Measurements from ENCODE around the gene DCAF5. TPM values are rescaled to one million over a fixed set of nuclear protein-coding genes. Genes with fewer than 3 reads are reported as not detected.

Gene DCAF5
- total RNA-seq, 2 donors from 2014 or later = 20.5 to 25.4 TPM

GRCh38 chr14:69139743-69140142 is 13.2 kb downstream of the DCAF5 start:
- no peaks in the 10 kb centered on the region for H3K27me3 ChIP-seq
- no peak for ATAC-seq
- no peak overlapping the region for H3K4me3 ChIP-seq
- H3K4me1 ChIP-seq = peaks cover 26% of the 10 kb centered on the region
- WGBS, 2 donors = 88 to 90% methylated on average over 7 of the region's 7 CpGs
- H3K36me3 ChIP-seq (replicated peaks in 1 of 2; ENCODE audit: insufficient read depth in 1 of 2, low read depth in 2 of 2) = no peaks in the 10 kb centered on the region
- TF ChIP-seq POLR2A (IDR thresholded peaks at IDR 0.05) (no peak), CTCF (IDR thresholded peaks at IDR 0.05) (no peak)
- no peak for DNase-seq
- no peak overlapping the region for H3K27ac ChIP-seq
- intact Hi-C loops (cut with DNase I) = no loop called here
- H3K9me3 ChIP-seq = no peaks in the 10 kb centered on the region

GRCh38 chr14:69137843-69138535 is 14.9 kb downstream of the DCAF5 start:
- peaks cover 37% of the 10 kb centered on the region for H3K4me1 ChIP-seq
- ATAC-seq = no peak
- H3K27me3 ChIP-seq = no peaks in the 10 kb centered on the region
- intact Hi-C loops (cut with DNase I) = no loop called here
- H3K36me3 ChIP-seq (replicated peaks in 1 of 2; ENCODE audit: insufficient read depth in 1 of 2, low read depth in 2 of 2) = no peaks in the 10 kb centered on the region
- no peaks in the 10 kb centered on the region for H3K9me3 ChIP-seq
- no peak for DNase-seq
- no peak overlapping the region for H3K4me3 ChIP-seq
- H3K27ac ChIP-seq = peak overlapping the region in 2 of 4 donors; percentile 20 to 26
- TF ChIP-seq CTCF (IDR thresholded peaks at IDR 0.05) = no peak
- no peak for TF ChIP-seq POLR2A (IDR thresholded peaks at IDR 0.05)
- WGBS, 2 donors = 57 to 72% methylated on average over 2 of the region's 2 CpGs

GRCh38 chr14:69137416-69137815 is 15.5 kb downstream of the DCAF5 start:
- H3K4me3 ChIP-seq = no peak overlapping the region
- H3K4me1 ChIP-seq = peaks cover 37% of the 10 kb centered on the region
- H3K9me3 ChIP-seq = no peaks in the 10 kb centered on the region
- WGBS, 2 donors = 82 to 96% methylated on average over 1 of the region's 1 CpG
- no peaks in the 10 kb centered on the region for H3K27me3 ChIP-seq
- intact Hi-C loops (cut with DNase I) = no loop called here
- no peak overlapping the region for H3K27ac ChIP-seq
- ATAC-seq (no peak), DNase-seq (no peak)
- no peaks in the 10 kb centered on the region for H3K36me3 ChIP-seq (replicated peaks in 1 of 2; ENCODE audit: insufficient read depth in 1 of 2, low read depth in 2 of 2)
- TF ChIP-seq CTCF (IDR thresholded peaks at IDR 0.05) (no peak), POLR2A (IDR thresholded peaks at IDR 0.05) (no peak)

GRCh38 chr14:69135133-69135532 is 17.8 kb downstream of the DCAF5 start:
- Histone ChIP-seq H3K36me3 (replicated peaks in 1 of 2; ENCODE audit: insufficient read depth in 1 of 2, low read depth in 2 of 2) (no peaks in the 10 kb centered on the region), H3K4me1 (peaks cover 38% of the 10 kb centered on the region), H3K9me3 (no peaks in the 10 kb centered on the region), H3K27ac (no peak overlapping the region), H3K4me3 (no peak overlapping the region), H3K27me3 (no peaks in the 10 kb centered on the region)
- ATAC-seq (no peak), DNase-seq (no peak)
- intact Hi-C loops (cut with DNase I) = no loop called here
- WGBS, 2 donors = 70 to 75% methylated on average over 4 of the region's 4 CpGs
- TF ChIP-seq POLR2A (IDR thresholded peaks at IDR 0.05) = no peak
- no peak for TF ChIP-seq CTCF (IDR thresholded peaks at IDR 0.05)
